Effector CD8-positive, alpha-beta T cell (primary cell): ENCODE results near the gene CA5B.
A peak's percentile ranks its signal among the peaks of the same experiment; 100 is the strongest.
"Not testable (repeated sequence)": the region's sequence is repeated elsewhere in the genome, so short reads cannot be mapped to it uniquely, and the experiment has no call there.

Experiments
- DNase-seq: peaks from one replicate; lab custom pipeline; 2025; lab: John Stamatoyannopoulos, UW
- total RNA-seq, 4 experiments: gene quantifications; one replicate each; lab custom pipeline; 2026; lab: John Stamatoyannopoulos, UW

The CA5B gene, protein sequence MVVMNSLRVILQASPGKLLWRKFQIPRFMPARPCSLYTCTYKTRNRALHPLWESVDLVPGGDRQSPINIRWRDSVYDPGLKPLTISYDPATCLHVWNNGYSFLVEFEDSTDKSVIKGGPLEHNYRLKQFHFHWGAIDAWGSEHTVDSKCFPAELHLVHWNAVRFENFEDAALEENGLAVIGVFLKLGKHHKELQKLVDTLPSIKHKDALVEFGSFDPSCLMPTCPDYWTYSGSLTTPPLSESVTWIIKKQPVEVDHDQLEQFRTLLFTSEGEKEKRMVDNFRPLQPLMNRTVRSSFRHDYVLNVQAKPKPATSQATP
- 20.1 to 31.0 (median 26.4) reads per million in 4 experiments for total RNA-seq

DNA sequence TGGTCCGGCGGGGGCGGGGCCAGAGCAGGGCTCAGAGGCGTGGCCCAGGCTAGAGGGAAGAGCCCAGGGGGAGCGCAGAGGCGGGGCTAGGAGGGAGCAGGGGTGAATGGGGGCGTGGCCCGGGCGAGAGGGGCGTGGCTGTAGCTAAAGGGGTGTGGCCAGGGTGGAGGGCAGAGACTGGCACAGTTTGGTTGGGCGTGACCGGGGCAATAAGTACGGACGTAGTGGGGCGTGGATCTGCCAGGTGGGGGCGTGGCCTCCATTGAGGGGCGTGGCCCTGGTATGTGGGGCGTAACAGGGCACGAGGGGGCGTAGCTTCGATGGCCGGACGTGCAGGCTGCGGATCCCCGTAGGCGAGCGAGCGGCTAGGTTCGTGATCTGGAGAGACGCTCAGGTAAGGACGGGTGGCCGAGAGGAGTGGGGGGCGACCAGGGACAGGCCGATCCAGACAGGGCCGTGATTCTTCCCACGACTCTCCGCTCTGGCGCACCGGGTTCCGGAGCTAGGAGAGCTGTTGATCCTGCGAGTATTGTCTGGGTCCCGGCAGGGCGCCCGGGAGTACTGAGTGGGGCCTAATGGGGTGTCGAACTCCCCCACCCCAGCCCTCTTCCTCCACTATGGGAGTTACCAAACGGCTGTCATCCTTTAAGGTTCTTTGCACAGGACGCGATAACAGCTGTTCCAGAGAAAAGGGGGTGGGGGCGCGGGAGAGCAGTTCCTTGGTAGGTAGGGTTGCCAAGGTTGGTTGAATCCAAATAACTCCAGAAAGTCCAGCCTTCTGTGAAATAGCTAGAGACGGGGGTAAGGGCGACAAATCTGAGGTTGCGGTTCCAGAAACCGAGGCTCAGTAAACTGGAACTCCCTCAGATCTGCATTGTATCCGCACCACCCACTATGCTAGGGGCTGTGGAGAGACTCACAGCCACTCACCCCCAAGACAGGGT is at the start of gene CA5B:
Gene CA5B (plus strand): TSS at position 312 of the 944 bp plus-strand sequence. CDS start 11,754 bp downstream, outside the sequence.
- DNase-seq, result peak; percentile 95

DNA sequence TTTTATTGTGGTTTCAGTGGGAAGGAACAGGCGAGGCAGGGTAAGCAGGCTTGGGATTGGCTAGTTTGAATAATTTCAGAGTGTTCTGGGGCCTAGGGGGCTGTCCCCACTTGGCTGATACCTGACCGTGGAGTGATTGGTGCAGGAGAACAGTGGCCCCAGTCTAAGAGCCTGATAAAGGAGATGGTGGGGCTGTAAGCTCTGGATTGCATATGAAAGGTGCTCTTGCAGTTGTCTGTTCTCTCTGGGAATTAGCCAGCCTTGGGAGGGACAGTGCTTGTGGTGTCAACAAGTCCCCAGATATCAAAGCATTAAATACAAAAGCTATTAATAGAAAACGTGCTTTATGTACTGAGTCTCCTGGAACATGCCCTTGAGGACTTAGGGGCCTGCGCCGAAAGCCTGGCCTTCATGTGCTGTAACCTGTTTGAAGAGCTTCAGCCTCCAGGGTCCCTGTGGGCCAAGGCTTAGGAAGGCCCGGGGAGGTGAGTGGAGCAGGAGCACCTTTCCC is 43.1 kb upstream of the CA5B start:
- DNase-seq, result no peak

DNA sequence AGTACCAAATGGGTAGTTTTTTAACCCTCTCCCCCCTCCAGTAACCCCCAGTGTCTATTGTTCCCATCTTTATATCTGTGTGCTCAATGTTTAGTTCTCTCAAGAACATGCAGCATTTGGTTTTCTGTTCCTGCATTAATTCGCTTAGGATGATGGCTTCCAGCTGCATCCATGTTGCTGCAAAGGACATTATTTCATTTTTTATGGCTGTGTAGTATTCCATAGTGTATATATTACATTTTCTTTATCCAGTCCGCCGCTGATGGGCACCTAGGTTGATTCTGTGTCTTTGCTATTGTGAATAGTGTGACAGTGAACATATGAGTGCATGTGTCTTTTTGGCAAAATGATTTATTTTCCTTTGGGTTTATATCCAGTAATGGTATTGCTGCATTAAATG is 41.6 kb upstream of the CA5B start:
- no peak for DNase-seq

DNA sequence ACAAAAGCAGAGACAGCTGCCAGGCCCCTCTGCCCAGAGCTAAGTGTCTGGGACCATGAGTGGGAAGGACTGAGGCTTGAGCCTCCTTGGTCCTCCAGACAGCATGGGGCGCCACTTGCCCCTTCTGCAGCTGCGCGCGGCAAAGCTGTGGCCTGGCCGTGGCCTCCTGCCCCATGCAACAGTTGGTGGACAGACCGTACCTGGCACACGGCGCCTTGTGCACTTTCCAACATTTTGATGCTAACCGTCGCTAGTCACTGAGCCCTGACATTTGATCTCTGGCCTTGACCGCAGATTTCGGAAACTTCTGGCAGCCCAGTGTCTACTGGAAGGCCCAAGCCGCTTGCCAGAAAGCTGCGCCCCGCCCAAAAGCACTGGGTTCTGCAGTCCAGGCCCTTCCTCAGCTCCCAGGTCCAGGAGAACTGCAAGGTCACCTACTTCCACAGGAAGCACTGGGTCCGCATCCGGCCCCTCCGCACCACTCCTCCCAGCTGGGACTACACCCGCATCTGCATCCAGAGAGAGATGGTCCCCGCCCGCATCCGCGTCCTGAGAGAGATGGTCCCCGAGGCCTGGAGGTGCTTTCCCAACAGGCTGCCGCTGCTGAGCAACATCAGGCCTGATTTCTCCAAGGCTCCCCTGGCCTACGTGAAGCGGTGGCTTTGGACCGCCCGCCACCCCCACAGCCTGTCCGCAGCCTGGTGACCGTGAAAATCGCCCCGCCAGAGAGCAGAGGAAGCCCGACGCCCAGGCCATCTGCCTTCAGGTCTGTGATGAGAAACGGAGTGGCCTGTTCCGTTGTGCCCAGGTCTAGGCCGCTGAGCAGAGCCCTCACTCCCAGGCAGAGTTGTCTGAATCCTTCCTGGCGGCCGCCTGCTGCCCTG is 35.3 kb upstream of the CA5B start:
- no peak for DNase-seq

DNA sequence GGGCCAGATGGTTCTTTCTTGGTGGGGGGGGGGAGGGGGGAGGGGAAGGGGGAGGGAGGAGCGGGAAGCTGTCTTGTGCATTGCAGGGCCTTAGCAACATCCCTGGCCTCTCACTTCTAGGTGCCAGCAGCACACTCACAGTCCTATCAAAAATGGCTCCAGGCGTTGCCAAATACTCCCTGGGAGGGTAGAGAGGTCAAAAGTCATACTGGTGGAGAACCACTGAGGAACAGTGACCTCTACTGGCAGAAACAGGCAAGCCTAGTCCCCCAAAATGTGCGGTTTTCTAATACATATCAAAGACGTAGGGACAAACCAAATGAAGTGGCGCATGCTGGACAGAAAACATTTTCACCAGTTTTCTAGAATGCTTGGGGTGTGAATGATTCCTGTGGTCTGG is 34.3 kb upstream of the CA5B start:
- not testable (repeated sequence) for DNase-seq

DNA sequence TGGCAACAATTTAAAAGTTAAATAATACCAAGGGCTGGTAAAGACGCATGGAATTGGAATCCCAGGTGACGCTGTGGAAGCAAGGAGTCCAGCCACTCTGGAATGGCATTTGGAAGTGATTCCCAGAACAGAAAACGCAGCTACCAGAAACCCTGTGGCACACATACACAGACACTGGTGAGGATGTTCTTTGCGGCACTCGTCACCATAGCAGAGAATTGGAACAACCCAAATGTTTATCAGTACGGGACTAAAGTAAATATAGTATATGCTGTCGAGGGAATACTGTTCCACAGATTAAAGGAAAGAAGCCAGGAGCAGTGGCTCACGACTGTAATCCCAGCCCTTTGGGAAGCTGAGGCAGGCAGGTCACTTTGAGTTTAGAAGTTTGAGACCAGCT is 33.8 kb upstream of the CA5B start:
- not testable (repeated sequence) for DNase-seq

DNA sequence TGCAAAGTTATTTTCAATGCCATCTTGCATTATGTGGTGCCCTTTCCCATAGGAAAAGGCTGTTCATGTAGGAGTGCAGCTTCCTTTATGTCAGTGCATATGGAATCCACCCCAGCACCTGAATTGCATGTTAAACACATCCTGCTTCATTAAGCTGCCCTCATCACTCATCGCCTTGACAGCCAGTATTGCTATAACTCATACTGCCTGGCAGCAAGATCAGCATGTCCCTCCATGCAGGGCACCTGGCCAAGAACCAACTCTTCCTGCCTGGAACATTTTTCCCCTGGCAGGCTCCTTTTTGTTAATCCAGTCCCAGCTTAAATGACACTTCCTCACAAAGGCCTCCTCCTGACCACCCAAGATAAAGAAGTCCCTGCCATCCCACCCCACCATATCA is 23.5 kb upstream of the CA5B start:
- DNase-seq, result no peak

DNA sequence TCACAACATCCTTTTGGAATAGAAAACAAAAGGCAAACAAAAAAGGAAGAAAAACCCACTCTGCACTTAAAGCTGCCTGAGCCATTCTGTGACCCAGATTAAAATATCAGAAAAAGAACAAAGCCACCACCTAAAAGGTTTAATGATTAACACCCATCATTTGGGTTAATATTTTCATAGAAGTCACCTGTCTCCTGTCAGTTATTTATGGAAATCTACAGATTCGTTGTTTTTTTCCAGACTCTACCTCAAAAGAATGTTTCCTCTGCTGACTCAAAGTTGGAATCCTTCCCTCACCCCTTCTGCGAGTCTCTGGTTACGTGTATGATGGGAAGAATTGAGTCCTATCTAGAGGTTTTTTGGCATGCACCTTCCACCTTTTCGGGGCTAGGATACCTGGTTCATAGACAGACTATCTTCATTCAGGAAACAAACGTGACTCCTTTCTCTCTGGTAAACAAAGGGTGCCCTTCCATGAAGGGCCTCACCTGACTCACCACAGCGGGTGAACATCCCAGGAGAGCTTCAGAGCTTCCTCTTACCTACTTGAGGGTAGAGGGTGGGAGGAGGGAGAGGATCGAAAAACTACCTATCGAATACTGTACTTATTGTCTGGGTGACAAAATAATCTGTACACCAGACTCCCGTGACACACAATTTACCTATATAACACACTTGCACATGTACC is 19.6 kb upstream of the CA5B start:
- no peak for DNase-seq

DNA sequence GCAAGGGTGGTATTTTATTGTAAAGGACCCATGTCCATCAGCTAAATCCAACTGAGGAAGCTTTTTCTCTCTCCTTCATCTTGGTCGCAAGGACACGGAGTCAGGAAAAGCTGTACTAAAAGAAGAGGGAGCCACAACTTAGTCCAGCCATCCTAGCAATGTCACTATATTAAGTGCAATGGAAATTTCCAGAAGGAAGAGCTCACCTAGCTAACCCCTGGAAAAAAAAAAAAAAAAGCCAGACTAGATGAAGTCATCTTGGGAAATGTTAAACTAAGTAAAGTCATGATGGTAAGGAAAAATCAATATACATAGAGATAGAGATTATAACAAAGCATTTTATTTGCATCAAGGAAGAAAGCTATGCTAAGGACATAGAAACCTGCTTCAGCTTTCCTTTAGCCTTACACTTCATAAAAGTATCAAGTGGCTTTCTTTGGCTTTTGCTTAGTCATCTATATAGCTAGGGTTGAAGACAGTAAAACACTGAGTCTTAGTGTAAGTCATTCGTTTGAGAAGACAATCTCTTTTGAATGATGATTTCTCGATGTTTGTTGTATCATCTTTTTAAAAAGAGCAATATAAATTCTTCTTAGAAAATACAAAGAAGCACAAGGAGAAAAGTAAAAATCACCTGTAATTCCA is 18.6 kb upstream of the CA5B start:
- no peak for DNase-seq

DNA sequence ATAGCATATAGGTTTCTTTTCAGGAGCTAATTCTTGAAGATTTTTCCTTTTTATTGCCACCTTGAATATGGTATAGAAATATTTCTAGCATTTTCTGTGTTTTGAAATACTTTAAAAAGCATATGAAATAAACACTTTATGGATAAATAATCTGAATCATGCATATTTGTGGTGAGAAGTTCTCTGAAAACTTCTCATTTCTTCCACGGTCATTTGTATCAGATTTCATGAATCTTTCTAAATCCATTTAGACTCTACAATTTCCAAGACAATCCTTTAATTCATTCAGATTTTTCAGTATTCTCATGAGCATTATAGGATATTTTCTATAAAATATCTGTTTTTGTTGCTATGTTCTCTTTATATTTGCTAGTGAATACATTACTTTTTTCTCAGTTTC is 16.2 kb upstream of the CA5B start:
- no peak for DNase-seq

DNA sequence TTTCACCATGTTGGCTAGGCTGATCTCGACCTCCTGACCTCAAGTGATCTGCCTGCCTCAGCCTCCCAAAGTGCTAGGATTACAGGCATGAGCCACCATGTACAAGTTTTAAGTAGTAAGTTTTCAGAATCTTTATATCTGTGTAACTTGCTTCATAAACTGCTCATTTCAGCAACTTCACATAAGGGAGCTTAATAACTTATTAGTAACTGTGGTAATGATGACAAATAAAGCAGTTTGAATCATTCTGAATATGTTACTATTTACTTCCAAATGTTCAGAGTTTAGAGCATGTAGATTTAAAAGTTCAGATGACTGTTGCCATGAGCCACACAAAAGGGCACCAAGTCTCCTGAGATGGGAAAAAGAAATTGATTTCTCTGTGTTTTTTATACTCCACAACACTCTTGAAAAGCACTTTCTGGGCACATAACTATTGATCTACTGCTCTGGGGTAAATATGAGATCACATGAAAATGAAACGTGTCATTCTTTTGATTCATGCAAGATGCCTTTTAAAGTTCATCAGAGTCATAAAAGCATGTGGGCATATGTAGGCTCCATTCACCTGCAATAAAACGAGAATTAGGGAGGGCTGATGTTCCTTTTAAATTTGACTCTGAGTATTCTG is 14.1 kb upstream of the CA5B start:
- DNase-seq, result no peak

DNA sequence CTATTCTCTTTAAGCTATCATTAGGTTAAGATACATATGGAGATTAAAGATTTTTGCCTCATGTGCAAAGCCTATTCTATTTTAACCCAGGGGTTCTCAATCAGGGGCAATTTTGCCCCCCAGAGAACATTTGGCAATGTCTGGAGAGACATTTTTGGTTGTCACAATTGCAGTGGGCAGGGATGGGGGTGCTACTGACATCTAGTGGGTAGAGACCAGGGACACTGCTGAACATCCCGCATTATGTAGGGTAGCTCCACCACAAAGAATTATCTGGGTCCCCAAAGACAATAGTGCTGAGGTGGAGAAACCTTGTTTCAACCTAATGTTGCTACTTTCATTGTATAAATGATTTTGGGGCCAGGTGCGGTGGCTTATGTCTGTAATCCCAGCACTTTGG is 13.2 kb upstream of the CA5B start:
- no peak for DNase-seq

DNA sequence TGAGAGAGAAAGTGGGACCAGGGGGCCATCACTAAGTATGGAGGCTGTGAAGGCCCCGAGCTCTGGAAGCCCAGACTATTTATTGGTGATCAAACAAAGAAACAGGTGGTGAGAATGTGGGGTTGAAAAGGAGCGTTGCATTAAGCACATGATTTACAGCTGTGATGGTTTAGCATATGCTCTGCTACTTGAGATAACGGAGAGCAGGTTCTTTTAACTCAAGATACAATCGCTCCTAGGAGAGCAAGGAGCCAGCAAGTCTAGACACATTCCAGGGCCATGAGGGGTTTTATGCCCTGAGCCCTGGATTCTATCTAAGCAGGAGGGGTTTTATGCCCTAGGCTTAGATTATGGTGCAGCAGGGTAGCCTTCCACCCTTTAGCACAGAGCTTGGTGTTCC is 6.7 kb upstream of the CA5B start:
- not testable (repeated sequence) for DNase-seq

DNA sequence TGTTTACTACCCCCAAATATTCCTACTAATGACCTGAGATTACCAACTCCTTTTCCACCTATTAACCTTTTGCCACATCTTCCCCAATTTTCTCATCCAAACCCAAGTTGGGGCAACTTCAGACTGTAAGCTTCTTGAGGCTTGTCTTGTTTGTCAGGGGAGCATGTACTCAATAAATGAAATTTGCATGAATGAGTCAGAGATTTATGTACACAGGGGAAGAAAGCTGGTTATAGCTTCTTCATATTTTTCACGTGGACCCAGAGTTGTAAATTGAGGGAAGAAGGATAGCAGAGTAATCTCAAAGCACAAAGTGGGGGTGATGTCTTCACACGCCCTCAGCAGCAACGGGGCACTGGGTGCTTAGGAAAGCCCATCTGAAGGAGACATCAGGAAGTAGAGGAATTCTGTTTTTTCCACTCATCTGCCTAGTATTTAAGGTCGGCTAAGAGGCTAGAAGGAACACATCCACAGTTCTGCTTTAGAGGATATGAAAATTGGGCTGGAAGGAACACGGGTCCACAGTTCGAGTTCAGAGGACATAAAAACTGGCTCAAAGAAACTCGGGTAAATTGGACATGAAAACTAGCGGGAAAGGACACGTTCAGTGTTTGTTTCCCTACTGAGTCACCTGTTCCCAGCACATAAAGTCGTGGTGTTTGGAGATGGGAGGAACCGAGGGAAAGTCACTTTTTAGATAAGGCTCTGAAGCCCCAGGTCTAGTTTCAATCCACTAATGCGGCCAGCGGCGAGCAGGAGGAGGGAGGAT is 696 bp upstream of the CA5B start:
- no peak for DNase-seq

DNA sequence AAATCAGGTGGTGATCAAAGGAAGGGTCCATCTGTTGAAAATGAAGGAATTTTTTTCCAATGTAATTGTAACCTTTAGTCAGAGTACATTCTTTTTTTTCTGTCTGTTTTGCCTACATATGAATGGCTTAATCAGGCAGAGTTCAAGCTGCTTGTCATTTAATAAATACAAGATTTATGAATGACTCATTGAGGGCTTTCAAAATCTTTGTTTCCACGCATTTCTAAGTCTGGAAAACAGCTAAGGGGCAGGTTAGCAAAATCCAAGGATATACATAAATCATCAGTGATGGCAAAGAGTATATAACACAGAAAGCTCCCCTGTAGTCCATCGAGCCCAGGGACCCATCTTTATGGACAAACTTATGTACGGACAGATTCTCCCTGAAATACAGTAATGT is 1.8 kb downstream of the CA5B start:
- no peak for DNase-seq

DNA sequence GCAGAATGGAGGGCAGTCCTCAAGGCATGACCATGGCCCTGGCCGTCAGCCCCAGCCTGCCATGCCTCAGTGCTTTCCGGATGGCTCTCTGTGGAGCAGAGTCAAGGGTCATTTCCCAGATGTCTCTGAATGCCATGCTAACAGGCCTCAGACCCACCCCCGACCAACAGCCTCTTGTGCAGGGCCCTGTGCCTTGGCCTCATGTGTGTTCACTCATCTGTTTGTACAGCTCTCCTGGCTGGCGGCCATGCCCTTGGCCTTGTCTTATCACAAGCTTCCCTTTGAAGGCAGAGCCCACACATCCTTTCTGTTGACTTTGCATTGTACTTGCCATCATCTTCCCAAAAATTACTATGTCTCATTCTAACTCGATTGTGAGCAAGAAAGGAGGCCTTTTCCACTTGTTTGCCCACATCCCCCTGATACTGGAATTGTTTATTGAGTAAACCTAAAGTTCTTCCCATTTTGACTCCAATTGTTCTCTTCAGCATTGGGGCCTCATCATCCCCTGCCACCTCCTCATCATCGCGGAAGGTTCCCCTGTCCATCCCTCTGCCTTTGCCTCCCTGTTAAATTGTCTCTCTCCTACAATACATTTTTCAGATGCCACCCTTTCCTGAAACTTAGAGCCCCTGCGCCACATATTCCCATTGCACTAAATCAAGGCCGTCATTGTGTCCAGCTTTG is 6.3 kb downstream of the CA5B start:
- DNase-seq, result no peak

DNA sequence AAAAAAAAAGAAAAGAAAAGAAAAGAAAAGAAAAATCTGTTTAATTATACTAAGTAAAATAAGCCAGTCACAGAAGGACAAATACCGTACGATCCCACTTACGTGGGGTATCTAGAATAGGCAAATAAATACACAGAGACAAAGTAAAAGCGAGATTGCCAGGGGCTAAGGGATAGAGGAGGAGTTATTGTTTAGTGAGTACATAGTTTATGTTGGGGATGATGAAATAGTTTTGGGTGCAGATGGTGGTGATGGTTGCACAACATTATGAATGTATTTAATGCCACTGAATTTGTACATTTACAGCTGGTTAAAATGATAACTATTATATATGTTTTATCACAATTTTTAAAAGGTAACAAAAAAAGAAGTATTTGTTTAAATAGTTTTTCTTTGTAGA is 7.1 kb downstream of the CA5B start:
- no peak for DNase-seq

DNA sequence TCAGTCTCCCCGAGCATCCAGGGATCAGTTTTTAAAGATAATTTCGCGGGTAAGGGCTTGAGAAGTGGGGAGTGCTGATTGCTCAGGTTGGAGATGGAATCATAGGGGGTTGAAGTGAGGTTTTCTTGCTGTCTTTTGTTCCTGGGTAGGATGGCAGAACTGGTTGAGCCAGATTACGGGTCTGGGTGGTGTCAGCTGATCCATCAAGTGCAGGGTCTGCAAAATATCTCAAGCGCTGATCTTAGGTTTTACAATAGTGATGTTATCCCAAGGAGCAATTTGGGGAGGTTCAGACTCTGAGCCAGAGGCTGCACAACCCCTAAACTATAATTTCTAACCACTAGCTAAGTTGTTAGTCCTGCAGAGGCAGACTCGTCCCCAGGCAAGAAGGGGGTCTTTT is 8.6 kb downstream of the CA5B start:
- not testable (repeated sequence) for DNase-seq
